Neuron (in vitro differentiated cells): ENCODE measurements around the gene SLC26A9.

Experiments
- H2AFZ ChIP-seq: one replicate; pipeline ENCODE4 v1.6.1; 2013; ENCODE audit warnings: low read depth, mild to moderate bottlenecking, inconsistent platforms, low read length, moderate library complexity
- H3K27me3 ChIP-seq: one replicate; pipeline ENCODE4 v1.6.1; 2013; ENCODE audit warnings: low read length; ENCODE audit not compliant: insufficient read depth
- H3K36me3 ChIP-seq: one replicate; pipeline ENCODE4 v1.6.1; 2013; ENCODE audit warnings: low read length; ENCODE audit not compliant: insufficient read depth
- H3K4me1 ChIP-seq: one replicate; pipeline ENCODE4 v1.6.1; 2013; ENCODE audit warnings: low read length; ENCODE audit not compliant: insufficient read depth
- H3K4me3 ChIP-seq: 2 replicates; pipeline ENCODE4 v1.5.1; 2013; ENCODE audit warnings: mild to moderate bottlenecking, low read length, moderate library complexity
- H3K9me3 ChIP-seq: one replicate; pipeline ENCODE4 v1.6.1; 2013; ENCODE audit warnings: low read length

The SLC26A9 gene

GRCh38 chr1:205979301-205979700 is 36.0 kb upstream of the SLC26A9 start:
- Histone ChIP-seq H3K4me3 (no peak overlapping the region), H3K36me3 (no peaks in the 10 kb centered on the region), H3K4me1 (peaks cover 7% of the 10 kb centered on the region), H2AFZ (no peak overlapping the region), H3K9me3 (no peaks in the 10 kb centered on the region), H3K27me3 (peaks cover 5% of the 10 kb centered on the region)

DNA sequence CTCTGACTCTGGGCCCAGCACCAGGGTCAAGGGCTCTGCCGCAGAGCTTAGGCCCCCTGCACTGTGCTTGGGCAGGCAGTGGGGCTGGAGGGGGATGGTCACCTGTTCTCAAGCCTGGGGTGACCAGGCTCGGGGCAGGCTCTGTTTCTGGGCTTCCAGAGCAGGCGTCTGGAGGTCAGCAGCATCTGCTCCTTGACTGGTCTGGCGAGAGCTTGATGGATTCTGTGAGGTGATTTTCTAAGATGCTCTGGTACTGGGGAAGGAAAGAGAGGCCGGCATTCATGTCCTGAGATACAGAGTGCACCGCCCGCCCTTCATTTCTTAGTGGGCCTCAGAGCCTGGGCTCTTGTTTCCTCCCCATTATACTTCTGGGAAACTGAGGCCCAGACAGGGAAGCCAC is 35.4 kb upstream of the SLC26A9 start:
- Histone ChIP-seq H3K27me3 (peaks cover 5% of the 10 kb centered on the region), H3K9me3 (no peaks in the 10 kb centered on the region), H2AFZ (no peak overlapping the region), H3K4me1 (peaks cover 7% of the 10 kb centered on the region), H3K36me3 (no peaks in the 10 kb centered on the region), H3K4me3 (no peak overlapping the region)

DNA sequence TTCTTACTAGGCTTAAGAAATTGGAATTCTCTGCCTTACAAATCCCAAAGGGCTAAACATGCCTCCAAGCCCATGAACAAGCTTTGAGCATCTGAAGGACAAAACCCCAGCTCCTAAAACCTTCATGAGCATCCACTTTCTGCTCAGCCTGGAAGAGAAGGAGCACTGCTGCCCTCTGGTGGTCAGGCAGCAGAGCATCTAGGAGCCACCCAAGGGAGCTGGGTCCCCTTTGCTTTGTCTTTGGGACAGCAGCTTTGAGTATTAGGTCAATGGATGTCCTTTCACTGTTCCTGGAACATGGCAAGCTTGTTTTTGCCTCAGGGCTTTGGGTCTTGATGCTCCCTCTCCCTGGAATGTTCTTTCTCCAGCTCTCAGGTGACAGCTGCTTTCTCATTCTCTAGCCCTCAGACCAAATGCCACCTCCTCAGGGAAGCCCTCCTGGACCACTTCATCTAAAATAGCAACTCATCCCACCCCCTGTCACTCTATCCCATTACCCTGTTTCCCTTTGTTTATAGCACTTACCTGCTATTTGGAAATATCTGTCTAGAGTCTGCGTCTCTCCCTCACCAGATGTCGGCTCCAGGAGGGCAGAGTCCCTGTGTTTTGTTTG is 34.3 kb upstream of the SLC26A9 start:
- Histone ChIP-seq H3K4me3 (no peak overlapping the region), H3K36me3 (no peaks in the 10 kb centered on the region), H3K4me1 (peaks cover 7% of the 10 kb centered on the region), H2AFZ (no peak overlapping the region), H3K9me3 (no peaks in the 10 kb centered on the region), H3K27me3 (peaks cover 2% of the 10 kb centered on the region)

DNA sequence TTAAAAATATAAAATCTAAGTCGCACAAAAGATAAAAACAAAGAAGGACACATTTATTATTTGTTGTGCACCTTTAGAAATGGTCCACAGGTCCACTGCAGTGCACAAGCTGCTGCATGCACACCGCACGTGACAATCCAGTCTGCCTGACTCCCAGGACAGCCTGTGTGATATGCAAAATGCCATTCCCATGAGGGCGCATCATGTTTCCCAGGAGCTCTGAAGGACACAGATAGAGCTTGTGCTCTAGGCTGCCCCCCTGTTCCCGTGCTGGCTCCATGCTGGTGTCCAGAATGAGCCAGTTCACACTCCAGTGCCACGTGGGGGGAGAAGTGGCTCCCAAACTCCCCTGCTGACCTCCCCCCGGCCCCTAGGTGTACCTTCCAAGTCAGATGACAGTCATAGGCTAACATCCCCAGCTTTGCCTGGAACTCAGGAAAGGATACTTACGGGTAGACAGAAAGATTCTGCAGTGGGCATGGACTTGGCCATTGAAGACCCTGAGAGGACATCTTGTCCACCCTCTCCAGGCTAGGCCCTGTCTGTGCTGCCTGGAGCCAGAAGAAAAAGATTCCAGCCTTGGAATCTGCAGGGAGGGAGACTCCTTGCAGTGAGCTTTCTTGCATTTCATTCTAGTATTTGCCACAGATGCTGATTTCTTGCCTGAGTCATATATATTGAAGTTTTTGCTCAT is 33.6 kb upstream of the SLC26A9 start:
- H3K36me3 ChIP-seq: no peaks in the 10 kb centered on the region
- no peaks in the 10 kb centered on the region for H3K9me3 ChIP-seq
- H3K4me3 ChIP-seq: no peak overlapping the region
- no peak overlapping the region for H2AFZ ChIP-seq
- peaks cover 7% of the 10 kb centered on the region for H3K4me1 ChIP-seq
- peaks cover 2% of the 10 kb centered on the region for H3K27me3 ChIP-seq

DNA sequence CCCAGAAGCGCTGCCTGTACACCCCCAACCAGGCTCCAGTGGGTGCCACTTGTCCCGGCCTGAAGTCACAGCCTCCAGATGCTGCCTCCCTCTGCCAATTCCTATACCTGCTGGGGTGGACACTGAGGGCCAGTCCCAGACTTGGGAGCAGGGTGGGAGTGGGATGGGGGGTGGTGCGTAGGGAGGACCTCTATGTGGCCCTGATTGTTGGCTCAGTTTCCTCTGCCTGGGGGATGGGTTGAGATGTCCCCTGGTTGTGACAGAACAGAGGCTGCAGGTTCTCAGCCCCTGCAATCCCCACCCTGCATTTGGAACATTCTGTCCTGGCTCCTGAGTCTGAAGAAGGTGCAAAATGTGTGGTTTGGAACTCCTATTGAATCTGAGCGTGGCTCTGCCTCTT is 32.8 kb upstream of the SLC26A9 start:
- no peaks in the 10 kb centered on the region for H3K36me3 ChIP-seq
- peaks cover 2% of the 10 kb centered on the region for H3K27me3 ChIP-seq
- no peak overlapping the region for H3K4me3 ChIP-seq
- peaks cover 7% of the 10 kb centered on the region for H3K4me1 ChIP-seq
- no peak overlapping the region for H2AFZ ChIP-seq
- H3K9me3 ChIP-seq: no peaks in the 10 kb centered on the region

DNA sequence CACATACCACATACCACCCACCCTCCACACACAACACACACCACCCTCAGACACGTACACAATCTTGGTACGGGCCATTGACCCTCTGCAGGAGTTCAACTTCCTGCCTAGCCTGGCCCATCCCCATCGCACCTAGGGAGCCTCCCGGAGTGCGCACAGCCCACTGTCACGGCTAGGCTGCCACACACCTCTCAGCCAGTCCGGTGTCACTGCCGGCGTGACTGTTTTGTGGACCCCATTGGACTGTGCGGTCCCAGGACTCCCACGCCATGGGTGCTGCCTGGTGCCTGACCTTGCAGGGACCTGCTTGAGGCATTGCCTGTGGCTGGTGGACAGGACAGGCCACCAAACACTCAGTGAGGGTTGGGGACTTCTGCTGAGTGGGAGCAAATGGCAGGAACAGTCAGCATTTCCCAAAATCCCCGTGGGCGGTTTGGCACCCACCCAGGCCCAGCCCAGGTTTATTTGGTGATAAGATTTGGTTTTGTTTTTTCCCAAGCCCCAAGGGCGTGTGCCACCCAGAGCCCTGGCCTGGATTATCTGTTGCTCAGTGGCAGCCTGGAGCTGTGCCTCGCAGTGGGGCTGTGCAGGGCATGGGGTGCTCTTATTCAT is 32.2 kb upstream of the SLC26A9 start:
- no peak overlapping the region for H2AFZ ChIP-seq

DNA sequence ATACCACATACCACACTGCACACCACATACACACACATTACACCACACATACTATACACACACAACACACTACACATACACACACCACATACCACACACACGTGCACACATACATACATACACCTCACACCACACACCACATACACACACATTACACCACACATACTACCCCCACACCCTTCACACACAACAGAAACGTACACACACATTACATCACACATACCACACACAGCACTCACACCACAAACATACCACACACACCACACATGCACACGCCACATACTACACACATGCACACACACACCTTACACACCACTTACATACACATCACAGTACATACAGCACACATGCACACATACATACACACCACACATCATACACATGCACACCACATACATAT is 31.5 kb upstream of the SLC26A9 start:
- H3K4me3 ChIP-seq: no peak overlapping the region
- H3K9me3 ChIP-seq: no peaks in the 10 kb centered on the region
- peaks cover 7% of the 10 kb centered on the region for H3K4me1 ChIP-seq

More for the DNA sequence above, 32.2 kb upstream of the SLC26A9 start:
- Histone ChIP-seq H3K4me1 (peaks cover 7% of the 10 kb centered on the region), H3K9me3 (no peaks in the 10 kb centered on the region), H3K27me3 (peaks cover 2% of the 10 kb centered on the region), H3K36me3 (no peaks in the 10 kb centered on the region), H3K4me3 (no peak overlapping the region)

DNA sequence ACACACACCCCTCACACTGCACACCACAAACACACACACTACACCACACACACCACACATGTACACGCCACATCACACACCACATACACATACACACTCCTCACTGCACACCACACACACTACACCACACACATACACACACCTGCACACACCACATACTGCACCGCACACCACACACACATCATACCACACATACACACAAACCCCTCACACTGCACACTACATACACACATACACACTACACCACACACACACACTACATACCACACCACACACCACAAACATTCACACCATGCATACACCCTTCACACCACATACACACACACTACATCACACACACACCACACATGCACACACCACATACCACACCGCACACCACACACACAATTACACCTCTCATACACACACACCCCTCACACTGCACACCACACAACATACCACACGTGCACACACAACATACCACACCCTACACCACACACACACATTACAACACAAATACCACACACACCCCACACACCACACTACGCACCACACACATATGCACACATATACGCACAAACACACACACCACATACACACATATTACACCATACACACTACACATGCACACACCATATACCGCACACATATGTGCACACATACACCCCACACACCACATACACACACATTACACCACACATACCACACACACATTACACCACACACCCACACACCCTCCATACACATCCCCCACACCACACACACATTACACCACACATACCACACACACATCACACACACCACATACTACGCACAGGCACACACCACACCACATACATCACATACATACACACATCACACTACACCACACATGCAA is 30.3 kb upstream of the SLC26A9 start:
- no peaks in the 10 kb centered on the region for H3K27me3 ChIP-seq
- H3K4me1 ChIP-seq: peaks cover 7% of the 10 kb centered on the region
- H3K36me3 ChIP-seq: no peaks in the 10 kb centered on the region
- H3K9me3 ChIP-seq: no peaks in the 10 kb centered on the region
- no peak overlapping the region for H2AFZ ChIP-seq
- H3K4me3 ChIP-seq: no peak overlapping the region

More for the DNA sequence above, 31.5 kb upstream of the SLC26A9 start:
- H2AFZ ChIP-seq: no peak overlapping the region
- H3K36me3 ChIP-seq: no peaks in the 10 kb centered on the region
- peaks cover 2% of the 10 kb centered on the region for H3K27me3 ChIP-seq

- Histone ChIP-seq H3K27me3 (no peaks in the 10 kb centered on the region), H3K9me3 (no peaks in the 10 kb centered on the region), H3K36me3 (no peaks in the 10 kb centered on the region), H3K4me1 (peaks cover 7% of the 10 kb centered on the region), H2AFZ (no peak overlapping the region), H3K4me3 (no peak overlapping the region)
These were observed 29.4 kb upstream of the SLC26A9 start for GRCh38 chr1:205972491-205973168.

DNA sequence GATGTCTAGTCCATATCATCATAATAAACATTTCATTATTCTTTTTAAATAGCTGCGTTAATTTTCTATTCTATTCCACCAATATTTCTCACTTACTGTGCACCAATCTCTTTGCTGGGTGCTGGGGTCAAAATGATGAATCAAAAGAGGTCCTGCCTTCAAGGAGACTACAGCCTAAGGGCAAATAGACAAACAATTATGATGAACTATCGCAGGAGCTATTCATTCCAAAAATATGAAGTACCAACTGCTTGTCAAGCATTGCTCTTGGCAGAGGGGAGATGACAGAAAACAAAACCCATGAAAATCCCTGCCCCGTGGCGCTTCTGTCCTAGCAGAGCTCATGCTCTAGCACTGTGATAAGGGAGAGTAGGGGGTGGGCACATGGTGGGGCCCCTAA is 28.8 kb upstream of the SLC26A9 start:
- Histone ChIP-seq H3K4me3 (no peak overlapping the region), H3K9me3 (no peaks in the 10 kb centered on the region), H3K4me1 (peaks cover 7% of the 10 kb centered on the region), H3K36me3 (no peaks in the 10 kb centered on the region), H2AFZ (no peak overlapping the region), H3K27me3 (no peaks in the 10 kb centered on the region)

- H3K36me3 ChIP-seq: no peaks in the 10 kb centered on the region
- H3K4me1 ChIP-seq: no peaks in the 10 kb centered on the region
- no peaks in the 10 kb centered on the region for H3K27me3 ChIP-seq
- no peak overlapping the region for H3K4me3 ChIP-seq
- H3K9me3 ChIP-seq: no peaks in the 10 kb centered on the region
- H2AFZ ChIP-seq: no peak overlapping the region
These were observed 27.8 kb upstream of the SLC26A9 start for GRCh38 chr1:205971082-205971481.

GRCh38 chr1:205970486-205970885 is 27.2 kb upstream of the SLC26A9 start:
- no peaks in the 10 kb centered on the region for H3K27me3 ChIP-seq
- H2AFZ ChIP-seq: no peak overlapping the region

More at GRCh38 chr1:205970486-205970885, 27.2 kb upstream of the SLC26A9 start:
- no peaks in the 10 kb centered on the region for H3K9me3 ChIP-seq
- no peak overlapping the region for H3K4me3 ChIP-seq
- peaks cover 4% of the 10 kb centered on the region for H3K4me1 ChIP-seq
- no peaks in the 10 kb centered on the region for H3K36me3 ChIP-seq
